Keratinocyte (primary cell): ENCODE results near the gene LILRB5. TPM values are rescaled to one million over a fixed set of nuclear protein-coding genes. Genes with fewer than 3 reads are reported as not detected.
"Not testable (repeated sequence)": the region's sequence is repeated elsewhere in the genome, so short reads cannot be mapped to it uniquely, and the experiment has no call there.

Experiments
- DNase-seq: peaks from one replicate; pipeline ENCODE4 v3.0.0-alpha.2; 2011; ENCODE audit warnings: low read depth, missing footprints, low spot score
- FAIRE-seq: peaks from 2 replicates; lab custom pipeline; 2011; peaks lifted over from hg19 to GRCh38; lab: Jason Lieb, UNC
- H2AFZ ChIP-seq: 2 replicates; pipeline ENCODE4 v1.6.0; 2012; ENCODE audit warnings: low read length, control low read depth, inconsistent platforms; ENCODE audit not compliant: control insufficient read depth
- H3K27ac ChIP-seq: 2 replicates; pipeline ENCODE4 v1.5.1; 2011; ENCODE audit warnings: low read length; ENCODE audit not compliant: control insufficient read depth, insufficient read depth
- H3K27me3 ChIP-seq: 3 replicates; pipeline ENCODE4 v1.6.0; 2011; ENCODE audit warnings: low read length; ENCODE audit not compliant: control insufficient read depth, insufficient read depth; ENCODE audit errors: extremely low read depth
- H3K36me3 ChIP-seq, 2 experiments: 2 replicates in 1 of 2; 3 replicates in 1 of 2; pipeline ENCODE4 v1.5.1; 2011; ENCODE audit warnings: low read length in 2 of 2, mild to moderate bottlenecking in 1 of 2; ENCODE audit not compliant: control insufficient read depth in 2 of 2, insufficient read depth in 2 of 2; ENCODE audit errors: extremely low read depth in 1 of 2
- H3K4me1 ChIP-seq: 3 replicates; pipeline ENCODE4 v1.5.1; 2011; ENCODE audit warnings: low read length; ENCODE audit not compliant: control insufficient read depth, insufficient read depth; ENCODE audit errors: extremely low read depth
- H3K4me2 ChIP-seq: 3 replicates; pipeline ENCODE4 v1.6.0; 2011; ENCODE audit warnings: low read depth, low read length; ENCODE audit not compliant: control insufficient read depth, insufficient read depth; ENCODE audit errors: extremely low read depth
- H3K4me3 ChIP-seq, 3 experiments: fragments of 200-600 bp in 1 of 3; sonication (generic) in 1 of 3; 2 replicates in 2 of 3; 3 replicates in 1 of 3; pipeline ENCODE4 v1.5.1; 2011 to 2016; ENCODE audit warnings: low read length in 3 of 3, mild to moderate bottlenecking in 3 of 3, control low read depth in 2 of 3, inconsistent platforms in 1 of 3, low read depth in 1 of 3, mixed read lengths in 1 of 3, mixed run types in 1 of 3, moderate library complexity in 1 of 3; ENCODE audit not compliant: control insufficient read depth in 2 of 3, insufficient read depth in 2 of 3; ENCODE audit errors: extremely low read depth in 1 of 3
- H3K79me2 ChIP-seq: 2 replicates; pipeline ENCODE4 v1.6.0; 2012; ENCODE audit warnings: low read length; ENCODE audit not compliant: control insufficient read depth, insufficient read depth
- H3K9ac ChIP-seq: 3 replicates; pipeline ENCODE4 v1.6.0; 2011; ENCODE audit warnings: low read length; ENCODE audit not compliant: control insufficient read depth, insufficient read depth; ENCODE audit errors: extremely low read depth
- H3K9me1 ChIP-seq: 3 replicates; pipeline ENCODE4 v1.6.0; 2011; ENCODE audit warnings: low read length; ENCODE audit not compliant: control insufficient read depth, insufficient read depth; ENCODE audit errors: extremely low read depth
- H3K9me3 ChIP-seq: 2 replicates; pipeline ENCODE4 v1.5.1; 2012; ENCODE audit warnings: low read depth, low read length; ENCODE audit not compliant: control insufficient read depth
- H4K20me1 ChIP-seq: 3 replicates; pipeline ENCODE4 v1.6.0; 2011; ENCODE audit warnings: low read length; ENCODE audit not compliant: control insufficient read depth, insufficient read depth; ENCODE audit errors: extremely low read depth
- CTCF ChIP-seq, 3 experiments: IDR thresholded peaks in 1 of 3; conservative IDR thresholded peaks in 1 of 3; optimal IDR thresholded peaks in 1 of 3; 2 replicates in 2 of 3; 3 replicates in 1 of 3; pipeline versions ENCODE3 to v1.5.1; 2011; ENCODE audit warnings: low read length in 3 of 3, mild to moderate bottlenecking in 3 of 3, moderate library complexity in 2 of 3, control low read depth in 1 of 3, inconsistent platforms in 1 of 3; ENCODE audit not compliant: insufficient read depth in 2 of 3; ENCODE audit errors: extremely low read depth in 1 of 3
- EZH2 ChIP-seq: IDR thresholded peaks from one replicate; pipeline ENCODE4 v1.6.1; 2012; ENCODE audit warnings: inconsistent platforms, mild to moderate bottlenecking, low read length, moderate library complexity
- dilution Hi-C: fragments of 300-500 bp; cut with MboI; formaldehyde crosslinking; loops from one replicate; pipeline ENCODE4 v1.7.0; 2020; ENCODE audit warnings: low sequenced_read_pairs; ENCODE audit not compliant: extremely low pct_ligation_motif_present
- polyA plus RNA-seq, 5 experiments: library from polyadenylated mRNA; depleted of rRNA in 3 of 5; stranded (reverse) in 3 of 5; stranded (forward) in 1 of 5; unstranded in 1 of 5; fragments of >200 nt; gene quantifications; 1 replicate in 1 of 5; 2 replicates in 3 of 5; 3 replicates in 1 of 5; pipeline versions ENCODE4 v1.2.1 to v1.2.3, GENCODE V29; 2011 to 2012; ENCODE audit warnings: missing spikeins in 2 of 5, low read depth in 1 of 5, low replicate concordance in 1 of 5

LILRB5 gene
- polyA plus RNA-seq, 1 donor (not counting 4 experiments of a cell fraction or from before 2014, with no cell fraction given) = not detected

- no peaks in the 10 kb centered on the region for H3K9me3 ChIP-seq
- H3K4me1 ChIP-seq = no peaks in the 10 kb centered on the region
- FAIRE-seq (no peak), DNase-seq (no peak)
- TF ChIP-seq EZH2 (no peak), CTCF (optimal IDR thresholded peaks at IDR 0.05 in 1 of 3, IDR thresholded peaks at IDR 0.05 in 1 of 3, conservative IDR thresholded peaks at IDR 0.05 in 1 of 3; ENCODE audit: extremely low read depth in 1 of 3, insufficient read depth in 2 of 3, low read length in 3 of 3) (no peak)
- no peaks in the 10 kb centered on the region for H4K20me1 ChIP-seq
- dilution Hi-C loops = no loop called here
- H3K9ac ChIP-seq = no peak overlapping the region
- no peak overlapping the region for H2AFZ ChIP-seq
- H3K36me3 ChIP-seq = no peaks in the 10 kb centered on the region
- no peak overlapping the region for H3K27ac ChIP-seq
- no peak overlapping the region for H3K4me3 ChIP-seq
- no peaks in the 10 kb centered on the region for H3K79me2 ChIP-seq
- H3K4me2 ChIP-seq = no peak overlapping the region
- H3K27me3 ChIP-seq = peaks cover 4% of the 10 kb centered on the region
- H3K9me1 ChIP-seq = no peaks in the 10 kb centered on the region
These were observed 38.0 kb downstream of the LILRB5 start for GRCh38 chr19:54218960-54219661.

DNA sequence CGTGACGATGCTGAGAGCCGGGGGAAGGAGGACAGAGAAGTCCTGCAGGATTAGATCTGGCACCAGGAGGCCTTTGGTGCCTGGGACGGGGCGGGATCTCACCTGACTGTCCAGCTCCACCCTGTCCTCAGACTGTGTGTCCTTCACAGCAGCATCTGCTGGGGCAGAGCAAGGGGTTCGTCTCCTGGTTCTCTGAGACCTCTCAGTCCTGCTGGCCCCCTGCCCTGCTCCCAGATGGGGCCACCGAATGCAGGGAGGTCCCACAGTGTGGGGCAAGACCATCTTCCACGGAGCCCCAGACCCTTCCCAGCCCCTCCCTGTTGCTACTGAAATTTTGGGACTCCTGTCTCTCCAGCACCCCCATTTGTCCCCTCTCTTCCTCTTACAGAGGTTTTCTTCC, 38.8 kb downstream of the LILRB5 start:
- no peak for FAIRE-seq
- dilution Hi-C loops = no loop called here
- Histone ChIP-seq H3K4me1 (no peaks in the 10 kb centered on the region), H2AFZ (no peak overlapping the region), H3K27me3 (peaks cover 3% of the 10 kb centered on the region), H3K9me1 (no peaks in the 10 kb centered on the region), H3K4me2 (no peak overlapping the region), H3K27ac (no peak overlapping the region), H3K9ac (no peak overlapping the region), H3K79me2 (no peaks in the 10 kb centered on the region), H4K20me1 (no peaks in the 10 kb centered on the region), H3K36me3 (no peaks in the 10 kb centered on the region), H3K4me3 (no peak overlapping the region), H3K9me3 (no peaks in the 10 kb centered on the region)
- TF ChIP-seq EZH2 (no peak), CTCF (optimal IDR thresholded peaks at IDR 0.05 in 1 of 3, IDR thresholded peaks at IDR 0.05 in 1 of 3, conservative IDR thresholded peaks at IDR 0.05 in 1 of 3; ENCODE audit: extremely low read depth in 1 of 3, insufficient read depth in 2 of 3, low read length in 3 of 3) (no peak)
- no peak for DNase-seq

DNA sequence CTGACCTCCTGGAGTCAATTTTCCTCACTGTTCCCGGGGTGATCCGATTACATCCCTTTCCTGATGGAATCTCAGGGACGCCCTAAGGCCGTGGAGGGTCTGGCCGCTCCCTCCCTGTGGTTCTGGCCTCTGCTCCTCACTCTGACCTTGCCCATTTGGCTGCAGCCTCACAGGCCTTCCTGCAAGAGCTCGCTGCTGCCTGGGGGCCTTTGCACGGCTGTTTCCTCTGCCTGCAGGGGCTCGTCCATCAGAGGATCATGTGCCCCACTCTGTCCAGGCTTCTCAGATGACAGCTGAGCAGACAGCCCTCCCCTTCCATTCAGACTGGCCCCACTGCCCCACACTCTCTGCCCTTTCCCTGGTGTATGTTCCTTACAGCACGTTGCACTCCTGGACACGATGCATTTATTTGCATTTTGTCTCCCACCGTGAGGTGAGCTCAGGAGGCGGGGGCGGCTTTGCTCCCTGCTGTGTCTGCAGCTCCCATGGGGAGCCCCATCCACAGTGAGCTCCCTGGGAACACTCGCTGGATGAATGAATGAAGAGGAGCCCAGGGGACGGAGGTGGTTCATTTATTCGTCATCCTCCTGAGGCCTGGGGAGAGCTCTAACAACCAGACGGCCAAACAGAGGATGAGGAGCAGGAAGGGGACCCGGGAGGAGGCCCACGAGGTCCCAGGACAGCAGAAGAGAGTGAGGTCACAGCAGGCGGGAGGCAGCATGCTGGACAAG, 39.4 kb downstream of the LILRB5 start:
- H3K27me3 ChIP-seq, H3K4me3 ChIP-seq, DNase-seq, H3K9ac ChIP-seq, H2AFZ ChIP-seq, H3K4me1 ChIP-seq, H3K4me2 ChIP-seq, H4K20me1 ChIP-seq, H3K79me2 ChIP-seq, FAIRE-seq, H3K9me1 ChIP-seq, dilution Hi-C loops, H3K36me3 ChIP-seq, H3K9me3 ChIP-seq, H3K27ac ChIP-seq: not testable (repeated sequence)
